Ureter (tissue), 1 donor: Measurements from ENCODE around the gene APOL3. TPM values are rescaled to one million over a fixed set of nuclear protein-coding genes. Genes with fewer than 3 reads are reported as not detected.
"Not testable (repeated sequence)": the region's sequence is repeated elsewhere in the genome, so short reads cannot be mapped to it uniquely, and the experiment has no call there.

ENCODE experiments used
- DNase-seq: peaks from one replicate; pipeline ENCODE4 v3.0.0-alpha.2; 2020; ENCODE audit warnings: low spot score
- total RNA-seq: library from RNA; stranded (reverse); gene quantifications from one replicate; pipeline ENCODE4 v1.2.4, GENCODE V29; 2023
- donor health status: DM: yes; HTN: yes; CAD: no.

Gene APOL3
- total RNA-seq, 1 donor from 2014 or later: 47.4 TPM

DNA sequence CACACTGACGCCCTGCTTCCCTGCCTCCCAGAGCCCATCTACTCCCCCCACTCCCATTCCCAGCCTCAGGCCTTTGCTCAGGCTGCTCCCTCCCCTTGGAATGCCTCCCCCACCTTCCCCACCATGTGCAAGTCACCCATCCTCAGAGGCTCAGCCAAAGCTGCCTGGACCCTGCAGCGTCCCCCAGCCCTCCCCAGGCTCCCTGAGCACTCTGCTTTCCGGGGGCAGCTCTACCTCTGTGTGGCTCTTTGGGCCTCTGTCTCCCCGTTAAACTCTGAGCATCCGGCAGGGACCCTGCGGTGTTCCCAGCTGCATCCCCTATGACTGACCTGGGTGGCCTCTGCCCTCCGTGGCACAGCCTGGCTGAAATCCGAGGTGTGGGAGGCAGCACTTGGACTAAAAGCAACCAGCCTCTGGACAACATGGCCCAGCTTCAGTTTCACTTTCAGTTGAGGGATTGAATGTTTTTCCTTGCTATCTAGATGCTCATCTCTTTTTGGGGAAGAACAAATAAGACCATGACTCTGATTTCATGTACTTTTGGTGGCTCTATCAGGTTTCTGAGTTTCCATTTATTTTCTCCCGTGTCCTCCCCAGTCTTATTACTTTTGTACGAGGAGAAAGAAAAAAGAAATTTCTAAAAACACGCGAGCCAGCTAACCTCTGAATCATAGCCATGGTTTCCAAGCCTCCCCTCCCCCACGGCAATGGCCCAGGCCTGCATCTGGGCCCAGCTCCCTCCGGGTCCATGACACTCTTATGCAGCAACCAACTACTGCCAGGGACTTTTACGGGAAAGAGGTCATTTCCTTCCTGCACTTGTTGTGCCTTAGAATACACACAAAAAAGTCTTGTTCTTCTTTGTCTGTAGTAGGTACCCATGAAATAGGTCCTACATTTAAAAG is 3.8 kb downstream of the APOL3 start:
- DNase-seq: peak; percentile 88

DNA sequence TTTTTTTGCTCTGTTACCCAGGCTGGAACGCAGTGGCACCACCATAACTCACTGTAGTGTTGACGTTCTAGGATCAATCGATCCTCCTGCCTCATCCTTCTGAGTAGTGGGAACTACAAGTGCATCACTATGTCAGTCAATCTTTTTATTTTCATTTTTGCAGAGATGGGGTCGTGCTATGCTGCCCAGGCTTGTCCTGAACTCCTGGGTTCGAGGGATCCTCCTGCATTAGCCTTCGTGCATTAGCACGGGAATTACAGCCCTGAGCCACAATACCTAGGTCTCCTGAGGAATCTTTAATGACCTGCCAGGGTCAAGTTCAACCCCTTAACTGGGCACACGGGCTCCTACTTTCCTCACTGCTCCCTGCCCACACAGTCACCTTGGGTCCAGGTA is 4.4 kb downstream of the APOL3 start:
- DNase-seq: no peak

DNA sequence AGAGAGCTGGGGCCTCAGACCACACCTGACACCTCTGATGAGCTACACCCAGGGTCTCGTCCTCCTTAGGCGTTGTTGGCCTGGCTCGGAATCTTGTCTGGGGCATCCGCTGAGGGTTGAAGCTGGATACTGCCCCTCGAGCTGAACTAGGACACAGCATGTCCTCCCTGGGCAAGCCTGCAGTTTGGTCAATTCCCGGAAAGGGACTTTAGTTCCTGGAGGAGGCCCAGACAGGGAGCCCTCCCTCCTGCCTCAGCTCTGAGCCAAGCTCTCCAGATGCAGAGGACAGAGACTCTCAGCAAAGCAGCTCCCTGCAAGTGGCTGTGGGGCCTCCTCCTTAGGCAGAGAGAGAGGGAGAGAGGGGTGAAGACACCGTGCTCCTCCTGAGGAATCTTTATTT is 4.9 kb downstream of the APOL3 start:
- peak; percentile 78 for DNase-seq

- no peak for DNase-seq
Measured at GRCh38 chr22:36154423-36154945, 6.1 kb downstream of the APOL3 start.

GRCh38 chr22:36153501-36154422 is 6.8 kb downstream of the APOL3 start:
- DNase-seq: no peak

DNA sequence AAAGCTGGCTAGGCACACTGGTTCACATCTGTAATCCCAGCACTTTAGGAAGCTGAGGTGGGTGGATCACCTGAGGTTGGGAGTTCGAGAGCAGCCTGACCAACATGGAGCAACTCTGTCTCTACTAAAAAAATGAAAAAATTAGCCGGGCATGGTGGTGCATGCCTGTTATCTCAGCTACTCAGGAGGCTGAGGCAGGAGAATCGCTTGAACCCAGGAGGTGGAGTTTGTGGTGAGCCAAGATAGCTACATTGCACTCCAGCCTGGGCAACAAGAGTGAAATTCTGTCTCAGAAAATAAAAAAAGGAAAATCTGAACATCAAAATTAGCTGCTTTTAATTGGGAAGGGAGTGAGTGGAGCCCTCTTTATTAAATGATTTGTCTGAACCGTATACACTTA is 7.7 kb downstream of the APOL3 start:
- not testable (repeated sequence) for DNase-seq

- DNase-seq: no peak
Measured at GRCh38 chr22:36152088-36152487, 8.5 kb downstream of the APOL3 start.

- DNase-seq: no peak
Measured at GRCh38 chr22:36151006-36151595, 9.5 kb downstream of the APOL3 start.

DNA sequence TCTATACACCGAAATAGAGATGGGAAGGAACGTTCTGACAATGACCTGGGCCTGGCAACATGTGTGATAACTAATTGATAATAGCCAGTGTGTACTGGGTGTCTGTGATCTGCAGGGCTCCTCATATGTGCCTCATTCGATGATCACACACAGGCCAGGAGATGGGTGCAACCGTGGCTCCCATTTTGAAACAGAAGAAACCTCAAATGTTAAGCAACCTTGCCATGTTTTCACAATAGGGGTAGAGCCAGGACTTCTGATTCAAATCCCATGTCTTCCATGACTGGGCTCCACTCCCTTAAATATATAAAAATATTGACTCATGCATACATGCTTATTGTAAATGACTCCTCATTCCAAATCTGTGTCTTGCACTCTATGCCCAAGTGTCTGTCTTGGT is 11.1 kb downstream of the APOL3 start:
- no peak for DNase-seq

DNA sequence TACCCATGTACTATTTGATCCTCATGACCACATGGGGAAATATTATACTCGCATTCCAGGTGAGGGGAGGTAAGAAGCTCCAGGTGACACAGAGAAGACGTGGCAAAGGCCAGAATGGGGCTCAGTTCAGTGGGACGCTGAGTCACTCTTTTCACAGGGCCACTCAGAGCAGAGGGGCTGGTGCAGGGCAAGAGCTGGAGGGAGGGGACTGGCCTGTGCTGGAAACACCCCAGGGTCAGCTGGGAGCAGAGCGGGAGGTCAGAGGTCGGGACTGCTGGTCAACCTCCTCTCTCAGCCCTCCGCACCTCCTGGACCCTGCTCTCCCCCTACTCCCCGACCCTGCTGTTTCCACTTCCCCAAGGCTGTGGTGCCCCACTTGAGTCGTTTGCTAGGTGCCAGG is 12.1 kb downstream of the APOL3 start:
- no peak for DNase-seq

- DNase-seq: no peak
Measured at GRCh38 chr22:36147196-36147791, 13.3 kb downstream of the APOL3 start.

DNA sequence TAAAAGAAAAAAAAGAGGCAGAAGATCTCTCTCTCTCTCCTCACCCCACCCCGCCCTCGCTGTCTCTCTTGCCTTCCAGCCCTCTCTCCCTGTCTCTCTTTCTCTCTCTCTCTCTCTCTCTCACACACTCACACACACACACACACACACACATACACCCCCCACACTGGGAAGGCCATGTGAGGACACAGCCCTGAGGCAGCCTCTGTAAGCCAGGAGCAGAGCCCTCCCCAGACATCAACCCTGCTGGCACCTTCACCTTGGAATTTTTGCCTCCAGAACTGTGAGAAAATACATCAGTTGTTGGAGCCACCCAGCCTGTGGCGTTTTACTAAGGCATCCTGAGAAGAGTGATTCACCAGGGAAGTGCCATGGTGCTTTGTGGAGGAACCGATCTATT is 14.7 kb downstream of the APOL3 start:
- DNase-seq: no peak

GRCh38 chr22:36144886-36145541 is 15.5 kb downstream of the APOL3 start:
- DNase-seq: peak; percentile 73

DNA sequence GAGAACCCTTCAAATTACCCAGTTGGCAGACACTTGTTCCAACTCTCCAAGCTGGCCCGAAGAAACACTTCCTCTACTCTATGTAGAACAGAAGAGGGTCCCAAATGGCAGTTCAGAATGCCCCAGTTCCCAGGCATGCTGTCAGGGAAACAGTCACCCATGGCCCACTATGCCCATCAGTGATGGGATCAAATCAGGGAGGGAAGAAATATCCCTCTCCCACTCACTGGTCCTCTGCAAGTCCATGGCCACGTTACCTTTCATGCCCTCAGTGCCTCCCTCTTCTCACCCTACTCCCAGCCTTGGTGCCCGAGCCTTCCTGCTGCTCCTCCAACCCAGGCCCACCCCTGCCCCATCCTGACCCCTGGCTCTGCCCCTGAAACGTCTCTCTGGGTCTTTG is 16.6 kb downstream of the APOL3 start:
- no peak for DNase-seq

GRCh38 chr22:36143066-36143815 is 17.3 kb downstream of the APOL3 start:
- DNase-seq: no peak

DNA sequence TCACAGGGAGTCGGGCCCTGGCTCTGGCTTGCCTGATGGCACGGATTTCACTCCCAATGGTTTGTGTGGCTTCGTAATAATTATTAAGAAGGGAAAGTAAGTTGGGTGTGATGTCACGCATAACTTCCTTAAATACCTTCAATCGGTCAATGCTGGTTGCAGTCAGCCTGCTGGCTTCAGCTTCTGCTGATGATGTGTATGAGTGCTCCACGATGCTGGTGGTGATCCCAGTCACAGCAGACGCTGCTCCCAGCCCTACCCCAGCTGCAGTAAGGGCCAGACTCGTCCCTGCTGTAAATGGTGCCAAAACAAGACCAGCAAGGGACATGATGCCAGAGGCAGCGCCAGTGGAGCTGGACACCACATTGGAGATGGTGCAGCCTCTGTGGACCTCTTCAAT is 19.1 kb downstream of the APOL3 start:
- DNase-seq: no peak

DNA sequence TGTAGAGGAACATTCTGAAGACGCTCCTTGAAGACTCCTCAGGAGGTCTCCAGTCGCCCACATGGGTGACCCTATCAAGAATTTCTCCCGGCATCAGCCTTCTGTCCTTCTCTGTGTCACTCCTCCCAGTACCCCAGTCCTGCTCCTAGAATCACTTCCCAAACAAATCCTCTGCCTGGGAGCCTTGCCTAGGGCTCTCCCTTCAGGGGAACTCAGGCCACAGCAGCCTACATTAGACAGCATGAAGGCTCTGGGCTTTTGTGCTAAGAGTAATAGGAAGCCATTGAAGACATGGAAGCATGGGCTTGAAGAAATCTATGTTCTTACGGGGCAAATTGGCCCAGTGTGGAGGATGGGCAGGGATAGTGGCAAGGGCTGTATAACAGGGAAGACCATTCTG is 21.8 kb downstream of the APOL3 start:
- not testable (repeated sequence) for DNase-seq

- no peak for DNase-seq
Measured at GRCh38 chr22:36136988-36137387, 23.6 kb downstream of the APOL3 start.

GRCh38 chr22:36136475-36136874 is 24.1 kb downstream of the APOL3 start:
- no peak for DNase-seq

DNA sequence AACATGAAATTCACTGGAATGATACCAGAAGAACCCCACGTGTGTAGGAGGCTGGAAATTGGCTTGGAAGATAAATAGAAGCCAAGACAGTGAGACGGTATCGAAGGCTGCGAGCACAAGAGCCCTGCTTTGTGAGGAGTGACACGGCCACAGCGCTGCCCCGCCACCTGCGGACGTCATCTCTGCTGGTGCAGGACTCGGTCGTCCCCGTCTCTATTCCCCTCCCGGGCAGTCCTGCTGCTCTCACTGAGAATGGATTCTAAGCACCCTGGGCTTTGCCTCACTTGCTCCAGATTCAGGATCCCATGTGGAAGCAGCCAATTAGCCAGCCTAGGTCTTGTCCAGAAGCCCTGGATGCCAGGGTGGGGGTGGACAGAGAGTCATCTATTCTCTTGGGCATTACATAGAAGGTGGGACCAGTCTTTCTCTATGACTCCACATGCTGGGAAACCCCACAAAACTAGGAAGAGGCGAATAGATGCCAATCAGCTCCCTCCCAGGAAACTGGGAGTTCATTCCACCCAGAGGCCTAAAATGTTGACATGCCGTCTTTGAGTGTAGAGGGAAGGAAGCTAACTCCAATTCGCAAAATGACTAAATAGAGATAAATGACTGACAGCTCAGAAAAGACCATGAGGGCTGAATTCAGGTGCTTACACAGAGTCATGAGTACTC is 25.1 kb downstream of the APOL3 start:
- DNase-seq: no peak
